ENCODE data around the gene ADIPOR2.
"Not testable (repeated sequence)": the region's sequence is repeated elsewhere in the genome, so short reads cannot be mapped to it uniquely, and the experiment has no call there.

ADIPOR2 gene

GRCh38 chr12:1692895-1693610 lies 2.2 kb downstream of the ADIPOR2 start:
- H3K36me3 ChIP-seq (ENCODE audit: insufficient read depth, low read length), result peaks cover 3% of the 10 kb centered on the region; the same call in 1 of the 2 replicates
- H2AFZ ChIP-seq (ENCODE audit: low read depth, low read length), result no peak overlapping the region
- no peak overlapping the region for H3K9ac ChIP-seq (ENCODE audit: low read depth, low read length)
- peaks cover 75% of the 10 kb centered on the region for H3K79me2 ChIP-seq (ENCODE audit: insufficient read depth, low read length)
- H3K4me3 ChIP-seq (ENCODE audit: low read depth in 1 of 2, low read length in 2 of 2), result peak overlapping the region in 1 of 2 experiments; percentile 76; a peak in 1 of 4 replicates
- ATAC-seq (ENCODE audit: insufficient read depth, low read depth) (no peak), DNase-seq (no peak)
- H3K9me3 ChIP-seq (ENCODE audit: insufficient read depth, low read length, severe bottlenecking), result no peaks in the 10 kb centered on the region
- no peak overlapping the region for H3K27ac ChIP-seq (ENCODE audit: low read length)
- TF ChIP-seq EZH2 (IDR thresholded peaks at IDR 0.05; ENCODE audit: borderline replicate concordance, low read depth, low read length, severe bottlenecking), result no peak
- TF ChIP-seq, protein P1, sequence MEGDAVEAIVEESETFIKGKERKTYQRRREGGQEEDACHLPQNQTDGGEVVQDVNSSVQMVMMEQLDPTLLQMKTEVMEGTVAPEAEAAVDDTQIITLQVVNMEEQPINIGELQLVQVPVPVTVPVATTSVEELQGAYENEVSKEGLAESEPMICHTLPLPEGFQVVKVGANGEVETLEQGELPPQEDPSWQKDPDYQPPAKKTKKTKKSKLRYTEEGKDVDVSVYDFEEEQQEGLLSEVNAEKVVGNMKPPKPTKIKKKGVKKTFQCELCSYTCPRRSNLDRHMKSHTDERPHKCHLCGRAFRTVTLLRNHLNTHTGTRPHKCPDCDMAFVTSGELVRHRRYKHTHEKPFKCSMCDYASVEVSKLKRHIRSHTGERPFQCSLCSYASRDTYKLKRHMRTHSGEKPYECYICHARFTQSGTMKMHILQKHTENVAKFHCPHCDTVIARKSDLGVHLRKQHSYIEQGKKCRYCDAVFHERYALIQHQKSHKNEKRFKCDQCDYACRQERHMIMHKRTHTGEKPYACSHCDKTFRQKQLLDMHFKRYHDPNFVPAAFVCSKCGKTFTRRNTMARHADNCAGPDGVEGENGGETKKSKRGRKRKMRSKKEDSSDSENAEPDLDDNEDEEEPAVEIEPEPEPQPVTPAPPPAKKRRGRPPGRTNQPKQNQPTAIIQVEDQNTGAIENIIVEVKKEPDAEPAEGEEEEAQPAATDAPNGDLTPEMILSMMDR (IDR thresholded peaks at IDR 0.05; ENCODE audit: borderline replicate concordance, extremely low read depth, low read length, poor library complexity, severe bottlenecking), result no peak
- no peaks in the 10 kb centered on the region for H3K27me3 ChIP-seq (ENCODE audit: insufficient read depth, low read length, poor library complexity)
- H3K4me2 ChIP-seq (ENCODE audit: insufficient read depth, low read length), result peak overlapping the region; percentile 77; the same call in 1 of the 2 replicates
- peaks cover 48% of the 10 kb centered on the region for H3K4me1 ChIP-seq (ENCODE audit: insufficient read depth, low read length)
- H4K20me1 ChIP-seq (ENCODE audit: insufficient read depth, low read length), result peaks cover 39% of the 10 kb centered on the region

GRCh38 chr12:1695097-1695496 lies 4.2 kb downstream of the ADIPOR2 start:
- H3K4me2 ChIP-seq (ENCODE audit: insufficient read depth, low read length); H3K27me3 ChIP-seq (ENCODE audit: insufficient read depth, low read length, poor library complexity); ATAC-seq (ENCODE audit: insufficient read depth, low read depth); H3K9ac ChIP-seq (ENCODE audit: low read depth, low read length); H3K36me3 ChIP-seq (ENCODE audit: insufficient read depth, low read length); DNase-seq; H3K27ac ChIP-seq (ENCODE audit: low read length); H2AFZ ChIP-seq (ENCODE audit: low read depth, low read length); H3K4me3 ChIP-seq (ENCODE audit: low read depth in 1 of 2, low read length in 2 of 2); H3K9me3 ChIP-seq (ENCODE audit: insufficient read depth, low read length, severe bottlenecking): not testable (repeated sequence)
- Histone ChIP-seq H3K4me1 (ENCODE audit: insufficient read depth, low read length) (peaks cover 41% of the 10 kb centered on the region), H4K20me1 (ENCODE audit: insufficient read depth, low read length) (peaks cover 44% of the 10 kb centered on the region), H3K79me2 (ENCODE audit: insufficient read depth, low read length) (peaks cover 92% of the 10 kb centered on the region)

DNA sequence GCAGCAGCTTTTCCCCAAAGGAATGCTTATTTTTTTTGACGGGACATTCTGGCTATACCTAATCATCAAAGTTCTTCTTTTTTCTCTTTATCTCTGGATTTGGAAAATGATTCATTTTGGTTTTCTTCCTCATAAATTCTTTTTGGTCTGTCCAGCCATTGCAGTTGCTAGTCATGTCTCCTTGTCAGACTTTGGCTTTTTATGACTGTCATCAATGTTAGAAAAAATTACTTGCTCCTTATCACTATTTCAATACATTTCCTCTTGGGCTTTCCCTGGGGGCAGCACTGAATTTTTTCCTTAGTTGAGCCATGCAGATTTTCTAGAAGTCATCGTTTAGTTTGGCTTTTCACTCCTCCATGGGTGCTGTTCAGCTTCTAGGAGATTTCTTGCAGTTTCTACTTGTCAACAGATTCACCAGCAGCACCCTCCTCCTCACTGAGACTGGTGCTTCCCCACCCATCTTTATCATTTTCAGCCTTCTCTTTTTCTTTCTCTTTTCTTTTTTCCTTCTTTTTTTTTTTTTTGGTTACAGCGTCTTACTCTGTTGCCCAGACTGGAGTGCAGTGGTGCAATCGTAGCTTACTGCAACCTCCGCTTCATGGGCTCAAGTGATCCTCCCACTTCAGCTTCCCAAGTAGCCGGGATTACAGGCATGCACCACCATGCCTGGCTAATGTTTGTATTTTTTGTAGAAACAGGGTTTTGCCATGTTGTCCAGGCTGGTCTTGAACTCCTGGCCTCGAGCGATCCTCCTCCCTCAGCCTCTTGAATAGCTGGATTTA lies 5.2 kb downstream of the ADIPOR2 start:
- Histone ChIP-seq H3K9ac (ENCODE audit: low read depth, low read length) (no peak overlapping the region), H2AFZ (ENCODE audit: low read depth, low read length) (no peak overlapping the region), H3K27me3 (ENCODE audit: insufficient read depth, low read length, poor library complexity) (no peaks in the 10 kb centered on the region), H4K20me1 (ENCODE audit: insufficient read depth, low read length) (peaks cover 45% of the 10 kb centered on the region), H3K9me3 (ENCODE audit: insufficient read depth, low read length, severe bottlenecking) (no peaks in the 10 kb centered on the region), H3K36me3 (ENCODE audit: insufficient read depth, low read length) (peaks cover 3% of the 10 kb centered on the region; the same call in 1 of the 2 replicates), H3K4me2 (ENCODE audit: insufficient read depth, low read length) (no peak overlapping the region), H3K4me3 (ENCODE audit: low read depth in 1 of 2, low read length in 2 of 2) (no peak overlapping the region), H3K79me2 (ENCODE audit: insufficient read depth, low read length) (peaks cover 99% of the 10 kb centered on the region), H3K4me1 (ENCODE audit: insufficient read depth, low read length) (peaks cover 36% of the 10 kb centered on the region), H3K27ac (ENCODE audit: low read length) (no peak overlapping the region)
- TF ChIP-seq, protein P1 (IDR thresholded peaks at IDR 0.05; ENCODE audit: borderline replicate concordance, extremely low read depth, low read length, poor library complexity, severe bottlenecking), result no peak
- no peak for TF ChIP-seq EZH2 (IDR thresholded peaks at IDR 0.05; ENCODE audit: borderline replicate concordance, low read depth, low read length, severe bottlenecking)
- ATAC-seq (ENCODE audit: insufficient read depth, low read depth) (no peak), DNase-seq (no peak)

DNA sequence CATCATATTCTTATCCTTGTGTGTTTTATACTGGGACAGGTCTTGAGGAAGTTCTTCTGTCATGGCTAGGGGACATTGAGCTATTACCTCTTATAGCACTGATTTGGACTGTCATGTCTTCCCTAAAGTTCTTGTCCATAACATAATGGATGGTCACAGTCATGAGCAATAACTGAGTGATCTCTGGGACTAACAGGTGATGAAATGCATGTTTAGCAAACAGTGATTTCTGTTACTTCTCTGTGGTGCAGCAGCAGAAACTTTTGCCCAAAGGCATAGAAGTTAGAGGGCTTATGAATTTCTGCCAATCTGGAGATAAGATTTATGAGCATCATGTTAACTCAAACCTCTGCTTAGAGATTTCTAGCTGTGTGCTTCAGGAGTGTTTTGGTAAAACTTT lies 5.9 kb downstream of the ADIPOR2 start:
- H3K9ac ChIP-seq (ENCODE audit: low read depth, low read length), result no peak overlapping the region
- H2AFZ ChIP-seq (ENCODE audit: low read depth, low read length), result no peak overlapping the region
- DNase-seq (no peak), ATAC-seq (ENCODE audit: insufficient read depth, low read depth) (no peak)
- peaks cover 3% of the 10 kb centered on the region; the same call in 1 of the 2 replicates for H3K36me3 ChIP-seq (ENCODE audit: insufficient read depth, low read length)
- no peaks in the 10 kb centered on the region for H3K9me3 ChIP-seq (ENCODE audit: insufficient read depth, low read length, severe bottlenecking)
- no peaks in the 10 kb centered on the region for H3K27me3 ChIP-seq (ENCODE audit: insufficient read depth, low read length, poor library complexity)
- no peak overlapping the region for H3K27ac ChIP-seq (ENCODE audit: low read length)
- H4K20me1 ChIP-seq (ENCODE audit: insufficient read depth, low read length), result peaks cover 49% of the 10 kb centered on the region
- H3K4me3 ChIP-seq (ENCODE audit: low read depth in 1 of 2, low read length in 2 of 2), result no peak overlapping the region
- TF ChIP-seq EZH2 (IDR thresholded peaks at IDR 0.05; ENCODE audit: borderline replicate concordance, low read depth, low read length, severe bottlenecking), result no peak
- TF ChIP-seq, protein P1 (IDR thresholded peaks at IDR 0.05; ENCODE audit: borderline replicate concordance, extremely low read depth, low read length, poor library complexity, severe bottlenecking), result no peak
- H3K4me1 ChIP-seq (ENCODE audit: insufficient read depth, low read length), result peaks cover 34% of the 10 kb centered on the region
- no peak overlapping the region for H3K4me2 ChIP-seq (ENCODE audit: insufficient read depth, low read length)
- H3K79me2 ChIP-seq (ENCODE audit: insufficient read depth, low read length), result peaks cover 99% of the 10 kb centered on the region

All from DND-41 (cell line).